Measurements from ENCODE around the gene RBM43. TPM values are rescaled to one million over a fixed set of nuclear protein-coding genes. Genes with fewer than 3 reads are reported as not detected.

The RBM43 gene
- total and polyA plus RNA-seq, 9 of the 15 experiments (the other 6 are each of a cell fraction or from before 2014, with no cell fraction given) = 1.3 to 6.9 (median 3.8) TPM

DNA sequence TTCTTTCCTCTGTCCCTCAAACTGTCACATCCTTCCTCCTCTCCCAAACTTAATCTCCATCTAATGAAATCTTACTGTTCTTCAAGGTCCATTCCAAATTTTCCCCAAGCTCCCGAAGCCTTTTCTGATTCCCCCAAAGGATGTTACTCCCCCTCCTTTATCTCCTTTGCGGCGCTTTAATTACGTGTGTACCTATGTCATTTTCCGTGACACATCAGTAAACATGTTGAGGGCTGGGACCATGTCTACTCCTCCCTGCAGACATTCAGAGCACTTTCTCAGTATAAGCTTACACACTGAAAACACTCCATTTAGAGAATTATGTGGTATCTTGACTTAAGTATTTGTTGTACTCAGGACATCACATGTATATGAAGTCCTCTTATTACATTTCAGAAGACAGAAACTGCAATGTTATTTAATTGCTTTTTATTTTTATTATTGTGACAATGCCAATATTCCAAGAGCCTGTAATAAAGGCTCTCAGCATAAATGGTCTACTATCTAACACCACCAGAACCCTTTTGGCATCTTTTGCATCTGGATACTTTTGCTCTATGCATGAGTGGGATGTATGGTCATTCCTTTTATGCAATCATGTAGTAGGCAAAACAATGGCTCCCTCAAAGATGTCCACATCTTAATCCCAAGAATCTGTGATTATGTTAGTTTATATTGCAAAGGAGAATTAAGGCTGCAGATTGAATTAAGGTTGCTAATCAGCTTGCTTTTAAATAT, 26.0 kb upstream of the RBM43 start (continued):
- TF ChIP-seq ZNF146 (CRISPR knock-in tag; IDR thresholded peaks at IDR 0.05; ENCODE audit: unreplicated experiment) = no peak
- TF ChIP-seq, protein P1, sequence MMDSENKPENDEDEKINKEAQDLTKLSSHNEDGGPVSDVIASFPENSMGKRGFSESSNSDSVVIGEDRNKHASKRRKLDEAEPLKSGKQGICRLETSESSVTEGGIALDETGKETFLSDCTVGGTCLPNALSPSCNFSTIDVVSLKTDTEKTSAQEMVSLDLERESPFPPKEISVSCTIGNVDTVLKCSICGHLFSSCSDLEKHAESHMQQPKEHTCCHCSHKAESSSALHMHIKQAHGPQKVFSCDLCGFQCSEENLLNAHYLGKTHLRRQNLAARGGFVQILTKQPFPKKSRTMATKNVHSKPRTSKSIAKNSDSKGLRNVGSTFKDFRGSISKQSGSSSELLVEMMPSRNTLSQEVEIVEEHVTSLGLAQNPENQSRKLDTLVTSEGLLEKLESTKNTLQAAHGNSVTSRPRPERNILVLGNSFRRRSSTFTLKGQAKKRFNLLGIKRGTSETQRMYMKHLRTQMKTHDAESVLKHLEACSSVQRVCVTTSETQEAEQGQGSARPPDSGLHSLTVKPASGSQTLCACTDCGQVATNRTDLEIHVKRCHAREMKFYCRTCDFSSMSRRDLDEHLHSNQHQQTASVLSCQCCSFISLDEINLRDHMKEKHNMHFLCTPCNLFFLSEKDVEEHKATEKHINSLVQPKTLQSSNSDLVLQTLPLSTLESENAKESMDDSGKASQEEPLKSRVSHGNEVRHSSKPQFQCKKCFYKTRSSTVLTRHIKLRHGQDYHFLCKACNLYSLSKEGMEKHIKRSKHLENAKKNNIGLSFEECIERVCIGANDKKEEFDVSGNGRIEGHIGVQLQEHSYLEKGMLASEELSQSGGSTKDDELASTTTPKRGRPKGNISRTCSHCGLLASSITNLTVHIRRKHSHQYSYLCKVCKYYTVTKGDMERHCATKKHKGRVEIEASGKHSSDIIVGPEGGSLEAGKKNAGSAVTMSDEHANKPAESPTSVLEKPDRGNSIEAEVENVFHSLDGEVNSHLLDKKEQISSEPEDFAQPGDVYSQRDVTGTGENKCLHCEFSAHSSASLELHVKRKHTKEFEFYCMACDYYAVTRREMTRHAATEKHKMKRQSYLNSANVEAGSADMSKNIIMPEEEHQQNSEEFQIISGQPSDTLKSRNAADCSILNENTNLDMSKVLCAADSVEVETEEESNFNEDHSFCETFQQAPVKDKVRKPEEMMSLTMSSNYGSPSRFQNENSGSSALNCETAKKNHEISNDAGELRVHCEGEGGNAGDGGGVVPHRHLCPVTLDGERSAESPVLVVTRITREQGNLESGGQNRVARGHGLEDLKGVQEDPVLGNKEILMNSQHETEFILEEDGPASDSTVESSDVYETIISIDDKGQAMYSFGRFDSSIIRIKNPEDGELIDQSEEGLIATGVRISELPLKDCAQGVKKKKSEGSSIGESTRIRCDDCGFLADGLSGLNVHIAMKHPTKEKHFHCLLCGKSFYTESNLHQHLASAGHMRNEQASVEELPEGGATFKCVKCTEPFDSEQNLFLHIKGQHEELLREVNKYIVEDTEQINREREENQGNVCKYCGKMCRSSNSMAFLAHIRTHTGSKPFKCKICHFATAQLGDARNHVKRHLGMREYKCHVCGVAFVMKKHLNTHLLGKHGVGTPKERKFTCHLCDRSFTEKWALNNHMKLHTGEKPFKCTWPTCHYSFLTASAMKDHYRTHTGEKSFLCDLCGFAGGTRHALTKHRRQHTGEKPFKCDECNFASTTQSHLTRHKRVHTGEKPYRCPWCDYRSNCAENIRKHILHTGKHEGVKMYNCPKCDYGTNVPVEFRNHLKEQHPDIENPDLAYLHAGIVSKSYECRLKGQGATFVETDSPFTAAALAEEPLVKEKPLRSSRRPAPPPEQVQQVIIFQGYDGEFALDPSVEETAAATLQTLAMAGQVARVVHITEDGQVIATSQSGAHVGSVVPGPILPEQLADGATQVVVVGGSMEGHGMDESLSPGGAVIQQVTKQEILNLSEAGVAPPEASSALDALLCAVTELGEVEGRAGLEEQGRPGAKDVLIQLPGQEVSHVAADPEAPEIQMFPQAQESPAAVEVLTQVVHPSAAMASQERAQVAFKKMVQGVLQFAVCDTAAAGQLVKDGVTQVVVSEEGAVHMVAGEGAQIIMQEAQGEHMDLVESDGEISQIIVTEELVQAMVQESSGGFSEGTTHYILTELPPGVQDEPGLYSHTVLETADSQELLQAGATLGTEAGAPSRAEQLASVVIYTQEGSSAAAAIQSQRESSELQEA (IDR thresholded peaks at IDR 0.05; ENCODE audit: low read depth) = no peak
- 0 out of 2 replicates have a peak, but pooled peaks have one; percentile 37 for TF ChIP-seq BACH1 (tag; IDR thresholded peaks at IDR 0.05)
- no peak for TF ChIP-seq SREBF1 (IDR thresholded peaks at IDR 0.05; ENCODE audit: borderline replicate concordance, low read depth, low read length)
- no peak for TF ChIP-seq PRPF4 (IDR thresholded peaks at IDR 0.05; ENCODE audit: insufficient read depth, low read depth, low read length, poor library complexity, severe bottlenecking)
- no peak for TF ChIP-seq PCBP2 (IDR thresholded peaks at IDR 0.05; ENCODE audit: low read depth, low read length, poor library complexity, severe bottlenecking)
- TF ChIP-seq, protein P2, sequence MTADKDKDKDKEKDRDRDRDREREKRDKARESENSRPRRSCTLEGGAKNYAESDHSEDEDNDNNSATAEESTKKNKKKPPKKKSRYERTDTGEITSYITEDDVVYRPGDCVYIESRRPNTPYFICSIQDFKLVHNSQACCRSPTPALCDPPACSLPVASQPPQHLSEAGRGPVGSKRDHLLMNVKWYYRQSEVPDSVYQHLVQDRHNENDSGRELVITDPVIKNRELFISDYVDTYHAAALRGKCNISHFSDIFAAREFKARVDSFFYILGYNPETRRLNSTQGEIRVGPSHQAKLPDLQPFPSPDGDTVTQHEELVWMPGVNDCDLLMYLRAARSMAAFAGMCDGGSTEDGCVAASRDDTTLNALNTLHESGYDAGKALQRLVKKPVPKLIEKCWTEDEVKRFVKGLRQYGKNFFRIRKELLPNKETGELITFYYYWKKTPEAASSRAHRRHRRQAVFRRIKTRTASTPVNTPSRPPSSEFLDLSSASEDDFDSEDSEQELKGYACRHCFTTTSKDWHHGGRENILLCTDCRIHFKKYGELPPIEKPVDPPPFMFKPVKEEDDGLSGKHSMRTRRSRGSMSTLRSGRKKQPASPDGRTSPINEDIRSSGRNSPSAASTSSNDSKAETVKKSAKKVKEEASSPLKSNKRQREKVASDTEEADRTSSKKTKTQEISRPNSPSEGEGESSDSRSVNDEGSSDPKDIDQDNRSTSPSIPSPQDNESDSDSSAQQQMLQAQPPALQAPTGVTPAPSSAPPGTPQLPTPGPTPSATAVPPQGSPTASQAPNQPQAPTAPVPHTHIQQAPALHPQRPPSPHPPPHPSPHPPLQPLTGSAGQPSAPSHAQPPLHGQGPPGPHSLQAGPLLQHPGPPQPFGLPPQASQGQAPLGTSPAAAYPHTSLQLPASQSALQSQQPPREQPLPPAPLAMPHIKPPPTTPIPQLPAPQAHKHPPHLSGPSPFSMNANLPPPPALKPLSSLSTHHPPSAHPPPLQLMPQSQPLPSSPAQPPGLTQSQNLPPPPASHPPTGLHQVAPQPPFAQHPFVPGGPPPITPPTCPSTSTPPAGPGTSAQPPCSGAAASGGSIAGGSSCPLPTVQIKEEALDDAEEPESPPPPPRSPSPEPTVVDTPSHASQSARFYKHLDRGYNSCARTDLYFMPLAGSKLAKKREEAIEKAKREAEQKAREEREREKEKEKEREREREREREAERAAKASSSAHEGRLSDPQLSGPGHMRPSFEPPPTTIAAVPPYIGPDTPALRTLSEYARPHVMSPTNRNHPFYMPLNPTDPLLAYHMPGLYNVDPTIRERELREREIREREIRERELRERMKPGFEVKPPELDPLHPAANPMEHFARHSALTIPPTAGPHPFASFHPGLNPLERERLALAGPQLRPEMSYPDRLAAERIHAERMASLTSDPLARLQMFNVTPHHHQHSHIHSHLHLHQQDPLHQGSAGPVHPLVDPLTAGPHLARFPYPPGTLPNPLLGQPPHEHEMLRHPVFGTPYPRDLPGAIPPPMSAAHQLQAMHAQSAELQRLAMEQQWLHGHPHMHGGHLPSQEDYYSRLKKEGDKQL (CRISPR knock-in tag; IDR thresholded peaks at IDR 0.05; ENCODE audit: borderline replicate concordance) = no peak
- TF ChIP-seq CEBPB (tag; IDR thresholded peaks at IDR 0.05) = 0 out of 2 replicates have a peak, but pooled peaks have one; percentile 18
- 0 out of 4 replicates have a peak, but pooled peaks of 1 of the 2 experiments have one; percentile 12 for TF ChIP-seq FOXA3 (CRISPR knock-in tag; conservative IDR thresholded peaks at IDR 0.05 in 1 of 2, IDR thresholded peaks at IDR 0.05 in 1 of 2)
- TF ChIP-seq XRCC4 (IDR thresholded peaks at IDR 0.05; ENCODE audit: extremely low read depth, insufficient read depth, insufficient read length) = no peak
- no peak for TF ChIP-seq GTF2E2 (tag; IDR thresholded peaks at IDR 0.05)
- TF ChIP-seq HNRNPK (IDR thresholded peaks at IDR 0.05; ENCODE audit: low read depth, low read length, poor library complexity, severe bottlenecking) = no peak

All from K562 (cell line).